ENCODE results near the gene UPK2. TPM values are rescaled to one million over a fixed set of nuclear protein-coding genes. Genes with fewer than 3 reads are reported as not detected.
"Not testable (repeated sequence)": the region's sequence is repeated elsewhere in the genome, so short reads cannot be mapped to it uniquely, and the experiment has no call there.

The UPK2 gene
- total RNA-seq, 1 donor from 2014 or later: not detected

GRCh38 chr11:118984337-118984736, 28.2 kb downstream of the UPK2 start:
- ATAC-seq; DNase-seq (ENCODE audit: low spot score): not testable (repeated sequence)

GRCh38 chr11:118984825-118985224, 28.7 kb downstream of the UPK2 start:
- DNase-seq (ENCODE audit: low spot score): no peak

GRCh38 chr11:118988280-118988679, 32.2 kb downstream of the UPK2 start:
- no peak for ATAC-seq
- no peak for DNase-seq (ENCODE audit: low spot score)

More at GRCh38 chr11:118984825-118985224, 28.7 kb downstream of the UPK2 start:
- no peak for ATAC-seq

GRCh38 chr11:118991486-118992038, 35.5 kb downstream of the UPK2 start:
- DNase-seq (ENCODE audit: low spot score); ATAC-seq: not testable (repeated sequence)

- DNase-seq (ENCODE audit: low spot score) (no peak), ATAC-seq (peak; percentile 17)
Measured at GRCh38 chr11:118996926-118997626, 41.0 kb downstream of the UPK2 start.

- peak; percentile 99 for ATAC-seq
- peak; percentile 97 for DNase-seq (ENCODE audit: low spot score)
Measured at GRCh38 chr11:118997627-118998387, 41.7 kb downstream of the UPK2 start, which contains the start of gene CENATAC. Gene CENATAC, plus strand, starts transcription at chr11:118998138. Its CDS starts 60 bp downstream, at chr11:118998198.

GRCh38 chr11:118998388-118998717, 42.3 kb downstream of the UPK2 start:
- DNase-seq (ENCODE audit: low spot score): no peak
- ATAC-seq: peak; percentile 28

GRCh38 chr11:118998822-118999221, 42.7 kb downstream of the UPK2 start:
- no peak for DNase-seq (ENCODE audit: low spot score)
- no peak for ATAC-seq

- no peak for ATAC-seq
- no peak for DNase-seq (ENCODE audit: low spot score)
Measured at GRCh38 chr11:119000906-119001305, 44.8 kb downstream of the UPK2 start.

- ATAC-seq: no peak
Measured at GRCh38 chr11:119006656-119007055, 50.6 kb downstream of the UPK2 start.

More at GRCh38 chr11:119006656-119007055, 50.6 kb downstream of the UPK2 start:
- DNase-seq (ENCODE audit: low spot score): no peak

Other genes starting within 250 kb of the UPK2 start
- gene DDX6, start 165.1 kb upstream of the UPK2 start, total RNA-seq: 40.1 TPM
- 0.08 TPM for gene CXCR5, start 72.4 kb upstream of the UPK2 start, total RNA-seq
- 24.7 TPM for gene BCL9L, start 30.4 kb upstream of the UPK2 start, total RNA-seq
- not detected for gene FOXR1, start 15.5 kb downstream of the UPK2 start, total RNA-seq
- 14.7 TPM for gene CENATAC, start 41.8 kb downstream of the UPK2 start, total RNA-seq
- gene RPS25, start 62.0 kb downstream of the UPK2 start, total RNA-seq: 307 TPM
- 18.0 TPM for gene TRAPPC4, start 62.5 kb downstream of the UPK2 start, total RNA-seq
- gene SLC37A4, start 74.6 kb downstream of the UPK2 start, total RNA-seq: 155 TPM
- 205 TPM for gene HYOU1, start 100.9 kb downstream of the UPK2 start, total RNA-seq
- 8.7 TPM for gene VPS11, start 111.5 kb downstream of the UPK2 start, total RNA-seq
- gene HMBS, start 128.6 kb downstream of the UPK2 start, total RNA-seq: 15.1 TPM
- 34.3 TPM for gene DPAGT1, start 145.6 kb downstream of the UPK2 start, total RNA-seq
- gene C2CD2L, start 151.0 kb downstream of the UPK2 start, total RNA-seq: 9.2 TPM
- gene HINFP, start 165.3 kb downstream of the UPK2 start, total RNA-seq: 8.9 TPM
- 0.48 TPM for gene ABCG4, start 192.8 kb downstream of the UPK2 start, total RNA-seq
- 13.1 TPM for gene NLRX1, start 212.4 kb downstream of the UPK2 start, total RNA-seq
- gene NHERF4, start 229.2 kb downstream of the UPK2 start, total RNA-seq: 0.25 TPM